ENCODE results near the gene GHRL.
A peak's percentile ranks its signal among the peaks of the same experiment; 100 is the strongest.
"Not testable (repeated sequence)": the region's sequence is repeated elsewhere in the genome, so short reads cannot be mapped to it uniquely, and the experiment has no call there.

Gene GHRL

DNA sequence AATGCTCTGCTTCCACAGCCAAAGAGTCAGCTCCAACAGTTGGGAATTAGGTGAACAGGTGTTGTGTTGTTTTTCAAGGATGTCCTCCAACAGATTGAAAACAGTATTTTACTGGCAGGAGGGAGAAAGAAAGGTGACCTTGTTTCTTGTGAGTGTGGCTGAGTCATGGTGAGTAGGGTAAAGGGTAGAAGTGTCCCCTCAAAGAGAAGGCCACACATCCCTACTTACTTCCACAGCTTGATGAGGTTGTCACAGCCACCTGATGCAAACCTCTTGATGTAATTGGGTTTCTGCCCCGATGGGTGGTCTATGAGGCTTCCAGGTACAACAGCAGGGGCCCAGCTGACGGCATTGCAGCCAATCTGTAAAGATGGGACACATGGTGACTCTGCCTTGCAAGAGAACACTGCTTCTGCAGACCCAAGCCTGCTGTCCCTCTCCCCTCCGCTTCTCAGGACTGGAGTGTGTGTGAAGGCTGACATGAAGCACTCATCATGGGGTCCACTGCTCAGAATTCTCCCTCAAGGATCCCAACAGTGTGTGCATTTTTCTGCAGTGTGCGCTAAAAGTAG, 12.7 kb upstream of the GHRL start:
- DNase-seq, result no peak
- in situ Hi-C loops (cut with MboI; ENCODE audit: low pct_unique_long_range_greater_than_20kb, low sequenced_read_pairs), result no loop called here

DNA sequence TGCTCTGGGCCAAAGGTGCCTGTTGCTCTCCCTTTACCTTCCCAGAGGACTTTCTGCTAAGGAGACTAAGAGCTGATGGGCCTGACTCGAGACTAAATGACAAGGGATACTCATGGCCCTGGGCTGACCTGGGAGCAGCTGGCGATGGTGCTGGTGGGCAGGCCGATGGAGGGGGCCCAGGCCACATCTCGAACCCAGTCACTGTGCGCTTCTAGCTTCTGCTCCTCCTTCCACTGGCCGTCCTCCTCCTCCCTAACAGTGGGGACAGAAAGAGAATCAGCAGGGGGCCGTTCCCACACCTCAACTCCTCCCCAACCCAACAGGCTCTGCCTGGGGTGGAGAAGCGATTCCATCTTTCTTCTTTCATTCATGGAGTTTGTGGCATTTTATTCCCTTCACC, 12.2 kb upstream of the GHRL start:
- no peak for DNase-seq
- in situ Hi-C loops (cut with MboI; ENCODE audit: low pct_unique_long_range_greater_than_20kb, low sequenced_read_pairs), result no loop called here

- in situ Hi-C loops (cut with MboI; ENCODE audit: low pct_unique_long_range_greater_than_20kb, low sequenced_read_pairs), result no loop called here
- DNase-seq, result no peak
These were observed 11.0 kb upstream of the GHRL start for GRCh38 chr3:10303785-10304184.

- no peak for DNase-seq
- in situ Hi-C loops (cut with MboI; ENCODE audit: low pct_unique_long_range_greater_than_20kb, low sequenced_read_pairs), result no loop called here
These were observed 10.4 kb upstream of the GHRL start for GRCh38 chr3:10303105-10303504.

- no peak for DNase-seq
- in situ Hi-C loops (cut with MboI; ENCODE audit: low pct_unique_long_range_greater_than_20kb, low sequenced_read_pairs), result no loop called here
These were observed 7.3 kb upstream of the GHRL start for GRCh38 chr3:10300087-10300486.

DNA sequence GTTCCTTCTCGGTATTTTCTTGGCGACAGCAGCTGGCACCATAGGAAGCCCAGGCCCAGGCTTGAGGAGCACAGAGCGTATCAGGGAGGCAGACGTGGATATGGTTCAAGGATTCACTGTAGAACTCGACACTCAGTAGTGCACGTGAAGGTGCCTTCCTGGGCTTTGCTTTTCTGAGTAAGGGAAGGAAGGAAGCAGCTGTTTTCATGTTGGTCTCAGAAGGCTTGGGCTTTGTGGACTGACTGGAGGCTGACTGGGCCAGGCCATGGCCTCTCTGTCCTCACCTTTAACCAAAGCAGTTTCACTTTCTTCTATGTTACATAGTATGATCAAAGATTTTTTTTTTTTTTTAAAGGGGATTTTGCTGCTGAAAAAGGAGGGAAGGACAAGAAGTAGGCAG, 6.9 kb upstream of the GHRL start:
- DNase-seq, result peak; percentile 16
- in situ Hi-C loops (cut with MboI; ENCODE audit: low pct_unique_long_range_greater_than_20kb, low sequenced_read_pairs), result no loop called here

DNA sequence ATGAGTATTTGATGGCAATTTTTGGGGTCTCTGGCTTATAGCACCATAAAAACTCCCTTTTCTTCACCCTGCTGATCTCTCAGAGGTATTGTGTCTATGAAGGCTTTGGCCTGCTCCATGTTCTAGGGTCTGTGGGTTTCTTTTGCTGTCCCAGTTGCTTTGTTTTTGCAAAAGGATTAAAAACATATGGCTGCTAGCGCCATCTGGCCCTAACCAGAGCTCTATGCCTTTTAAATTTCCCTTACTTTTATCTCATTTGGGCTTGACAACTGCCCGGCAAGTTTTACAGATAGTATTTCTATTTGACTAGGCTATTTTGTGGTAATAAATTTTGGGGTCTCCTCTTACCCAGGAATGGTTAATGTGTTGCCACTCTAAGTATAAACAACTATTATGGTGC, 6.4 kb upstream of the GHRL start:
- in situ Hi-C loops (cut with MboI; ENCODE audit: low pct_unique_long_range_greater_than_20kb, low sequenced_read_pairs), result no loop called here
- DNase-seq, result no peak

GRCh38 chr3:10298064-10298463, 5.3 kb upstream of the GHRL start:
- in situ Hi-C loops (cut with MboI; ENCODE audit: low pct_unique_long_range_greater_than_20kb, low sequenced_read_pairs); DNase-seq: not testable (repeated sequence)

DNA sequence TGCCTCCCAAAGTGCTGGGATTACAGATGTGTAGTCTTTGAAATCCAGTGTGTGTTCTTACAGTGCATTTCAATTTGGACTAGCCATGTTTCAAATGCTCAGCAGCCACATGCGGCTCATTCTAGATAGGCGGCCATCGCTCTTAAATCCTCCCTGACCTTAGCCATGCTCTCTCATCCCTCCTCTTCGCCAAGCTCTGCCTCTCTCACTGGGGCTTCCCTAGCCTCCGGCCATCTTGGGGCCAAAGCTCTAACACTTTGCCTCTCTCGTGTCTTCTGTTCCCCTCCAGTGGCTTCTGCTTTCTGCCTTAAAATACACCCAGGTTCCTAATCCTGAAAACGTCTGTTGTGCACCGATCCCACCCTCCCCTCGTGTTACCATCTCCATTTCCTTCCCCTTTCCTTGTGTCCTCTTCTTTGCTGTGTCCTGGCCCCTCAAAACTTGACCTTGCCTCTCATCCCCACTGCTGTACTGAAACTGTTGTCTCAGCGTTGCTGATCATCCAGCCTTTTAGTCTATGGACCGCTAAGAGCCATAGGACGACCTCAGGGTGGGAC, 1.4 kb upstream of the GHRL start:
- in situ Hi-C loops (cut with MboI; ENCODE audit: low pct_unique_long_range_greater_than_20kb, low sequenced_read_pairs), result no loop called here
- DNase-seq, result peak; percentile 78

GRCh38 chr3:10291641-10292040, 1.1 kb downstream of the GHRL start:
- in situ Hi-C loops (cut with MboI; ENCODE audit: low pct_unique_long_range_greater_than_20kb, low sequenced_read_pairs), result no loop called here
- DNase-seq, result no peak

- no peak for DNase-seq
- in situ Hi-C loops (cut with MboI; ENCODE audit: low pct_unique_long_range_greater_than_20kb, low sequenced_read_pairs), result no loop called here
These were observed 2.1 kb downstream of the GHRL start for GRCh38 chr3:10290481-10291176.

DNA sequence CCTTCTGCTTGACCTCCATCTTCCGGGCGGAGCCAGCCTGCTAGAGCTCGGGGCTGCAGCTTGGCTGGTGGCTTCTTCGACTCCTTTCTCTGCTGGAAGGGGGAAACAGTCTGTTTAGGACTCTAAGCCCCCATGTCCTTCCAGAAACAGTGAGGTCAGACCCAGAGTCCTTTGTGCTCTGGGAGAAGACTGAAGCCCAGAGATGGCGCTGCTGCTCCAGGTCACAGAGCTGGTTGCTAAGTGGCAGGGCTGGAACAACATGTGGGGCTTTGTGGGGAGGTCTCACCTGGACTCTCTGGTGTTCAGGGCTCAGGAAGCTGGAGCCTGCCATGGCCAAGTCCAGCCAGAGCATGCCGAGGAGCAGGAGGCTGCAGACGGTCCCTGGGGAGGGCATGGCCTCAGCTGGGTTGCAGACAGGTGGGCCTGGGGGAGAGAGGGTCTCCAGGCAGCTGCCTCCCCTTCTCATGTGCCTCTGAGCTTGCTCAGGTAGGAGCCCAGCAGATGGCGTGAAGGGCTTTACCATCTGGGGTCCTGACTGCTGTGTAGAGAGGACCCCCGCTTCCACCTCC, 2.9 kb downstream of the GHRL start:
- in situ Hi-C loops (cut with MboI; ENCODE audit: low pct_unique_long_range_greater_than_20kb, low sequenced_read_pairs), result no loop called here
- DNase-seq, result no peak

DNA sequence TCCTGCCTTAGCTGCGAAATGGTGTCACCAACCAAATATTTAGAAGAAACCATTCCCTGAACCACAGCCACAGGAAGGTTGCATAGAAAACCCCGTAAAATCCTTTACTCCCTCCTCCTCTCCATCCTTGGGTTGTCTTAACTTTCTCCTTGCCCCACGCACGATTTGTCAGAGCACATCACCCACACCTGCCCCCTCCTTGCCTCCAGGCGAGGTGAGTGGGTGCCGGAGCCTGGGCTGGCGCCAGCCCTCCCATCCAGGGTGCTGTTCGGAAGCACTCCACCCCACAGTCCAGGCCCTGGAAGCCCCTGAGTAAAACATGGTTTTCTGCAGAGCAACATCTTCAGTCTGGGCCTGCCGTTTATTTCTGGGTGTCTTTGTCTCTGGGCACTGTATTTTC, 3.7 kb downstream of the GHRL start:
- in situ Hi-C loops (cut with MboI; ENCODE audit: low pct_unique_long_range_greater_than_20kb, low sequenced_read_pairs), result no loop called here
- no peak for DNase-seq

- DNase-seq, result no peak
- in situ Hi-C loops (cut with MboI; ENCODE audit: low pct_unique_long_range_greater_than_20kb, low sequenced_read_pairs), result no loop called here
These were observed 4.2 kb downstream of the GHRL start for GRCh38 chr3:10288575-10288960.

- DNase-seq, result no peak
- in situ Hi-C loops (cut with MboI; ENCODE audit: low pct_unique_long_range_greater_than_20kb, low sequenced_read_pairs), result no loop called here
These were observed 4.7 kb downstream of the GHRL start for GRCh38 chr3:10287936-10288574.

DNA sequence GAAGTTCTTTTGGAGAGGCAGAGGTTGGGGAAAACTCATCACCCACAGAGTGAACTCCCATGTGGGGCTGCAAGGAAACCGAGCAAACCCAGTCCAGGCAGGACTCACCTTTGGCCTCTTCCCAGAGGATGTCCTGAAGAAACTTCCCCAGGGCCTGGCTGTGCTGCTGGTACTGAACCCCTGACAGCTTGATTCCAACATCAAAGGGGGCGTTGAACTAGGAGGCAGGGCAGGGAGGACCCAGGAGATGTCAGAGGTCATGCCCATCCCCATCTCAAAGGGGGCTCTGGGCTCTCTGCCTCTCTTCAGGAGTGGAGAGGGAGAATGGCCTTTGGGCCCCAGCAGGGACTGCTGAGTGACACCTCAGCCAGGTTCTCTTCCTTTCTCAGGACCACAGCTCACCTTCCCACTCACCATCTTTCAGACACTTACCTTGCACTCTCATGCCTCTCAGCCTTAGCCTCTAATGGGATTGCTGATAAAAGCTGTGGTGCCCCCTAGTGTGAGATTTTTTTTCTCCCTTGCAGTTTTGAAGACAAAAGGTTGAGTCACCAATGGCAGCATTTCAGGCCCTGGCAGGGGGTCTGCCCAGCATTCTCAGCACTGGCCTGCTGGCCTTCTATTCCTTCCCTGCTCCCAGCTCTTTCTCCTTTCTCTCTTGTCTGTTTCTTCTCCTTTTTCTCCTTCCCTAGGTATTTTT, 6.0 kb downstream of the GHRL start:
- peak; percentile 81 for DNase-seq
- in situ Hi-C loops (cut with MboI; ENCODE audit: low pct_unique_long_range_greater_than_20kb, low sequenced_read_pairs), result no loop called here

GRCh38 chr3:10286133-10286524, 6.6 kb downstream of the GHRL start:
- in situ Hi-C loops (cut with MboI; ENCODE audit: low pct_unique_long_range_greater_than_20kb, low sequenced_read_pairs), result no loop called here
- DNase-seq, result no peak

DNA sequence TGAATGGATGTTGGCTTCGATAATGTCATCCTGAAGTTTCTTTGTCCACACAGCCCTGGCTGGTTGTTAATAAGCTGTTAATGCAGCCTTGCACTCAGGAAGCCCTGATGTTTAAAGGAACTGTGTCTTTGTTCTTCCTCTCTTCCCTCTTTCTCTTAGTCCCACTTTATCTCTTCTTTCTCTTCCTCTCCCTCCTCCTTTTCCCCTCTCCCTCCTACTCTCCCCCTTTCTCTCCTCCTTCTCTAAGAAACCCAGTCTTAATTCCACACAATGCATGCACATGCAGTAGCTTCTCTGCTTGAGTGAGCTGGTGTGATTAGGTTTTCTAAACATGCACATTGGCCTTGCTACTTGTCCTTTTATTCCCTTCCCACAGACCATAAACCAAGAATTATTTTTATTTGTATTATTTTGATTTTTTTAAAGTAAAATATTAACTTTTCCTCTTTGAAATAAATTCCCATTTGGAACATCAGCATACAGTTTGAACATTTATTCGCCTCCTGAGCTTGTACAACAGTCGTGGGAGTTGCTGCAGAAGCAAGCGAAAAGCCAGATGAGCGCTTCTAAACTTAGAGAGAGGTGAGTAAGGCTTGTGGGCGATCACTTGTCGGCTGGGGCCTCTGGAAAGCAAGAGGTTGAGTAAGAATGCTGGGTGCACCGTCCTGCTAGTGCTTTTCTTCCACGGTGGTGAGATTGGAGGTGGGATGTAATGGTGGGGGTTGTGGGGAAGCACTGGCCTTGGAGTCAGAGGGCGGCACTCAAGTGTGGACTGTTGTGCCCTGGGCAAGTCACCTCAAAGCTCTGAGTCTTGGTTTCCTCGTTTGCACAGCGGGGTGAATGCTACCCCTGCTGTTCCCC, 7.2 kb downstream of the GHRL start:
- DNase-seq, result no peak
- in situ Hi-C loops (cut with MboI; ENCODE audit: low pct_unique_long_range_greater_than_20kb, low sequenced_read_pairs), result no loop called here

DNA sequence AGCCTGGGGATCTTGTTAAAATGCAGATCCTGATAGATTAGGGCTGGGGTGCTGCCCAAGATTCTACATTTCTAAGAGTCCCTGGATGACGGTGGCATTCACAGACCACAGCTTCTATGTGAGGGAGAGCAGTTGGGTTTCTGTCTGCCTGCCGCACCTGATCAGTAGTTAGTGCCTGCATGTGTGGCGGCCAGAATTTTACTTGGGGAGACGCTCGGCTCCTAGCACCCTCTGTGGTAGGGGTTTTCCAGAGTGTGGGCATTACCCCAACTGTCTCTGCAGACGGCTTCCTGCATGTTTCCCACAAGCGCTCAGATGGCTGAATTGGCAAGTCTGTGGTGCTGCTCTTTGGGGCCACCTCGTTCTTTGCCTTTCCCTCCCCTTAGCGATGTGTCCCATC, 8.3 kb downstream of the GHRL start:
- in situ Hi-C loops (cut with MboI; ENCODE audit: low pct_unique_long_range_greater_than_20kb, low sequenced_read_pairs), result no loop called here
- DNase-seq, result no peak

Measured in KBM-7 (cell line).